ENCODE measurements around the gene SRM.
"Not testable (repeated sequence)": the region's sequence is repeated elsewhere in the genome, so short reads cannot be mapped to it uniquely, and the experiment has no call there.

Gene SRM

GRCh38 chr1:11099310-11100148 lies 39.7 kb upstream of the SRM start, which contains the start of gene EXOSC10:
Gene EXOSC10 (minus strand): TSS chr1:11099869. CDS start chr1:11099831, 38 bp downstream.
- in situ Hi-C loops (cut with MboI; ENCODE audit: low pct_unique_long_range_greater_than_20kb, low sequenced_read_pairs, unreplicated experiment) = no loop called here
- peak; percentile 96 for DNase-seq (ENCODE audit: low spot score)
- no peak for TF ChIP-seq CTCF (IDR thresholded peaks at IDR 0.05; ENCODE audit: extremely low read depth, insufficient read depth, missing control alignments)

- in situ Hi-C loops (cut with MboI; ENCODE audit: low pct_unique_long_range_greater_than_20kb, low sequenced_read_pairs, unreplicated experiment) = no loop called here
- no peak for TF ChIP-seq CTCF (IDR thresholded peaks at IDR 0.05; ENCODE audit: extremely low read depth, insufficient read depth, missing control alignments)
- DNase-seq (ENCODE audit: low spot score) = no peak
These were observed 39.1 kb upstream of the SRM start for GRCh38 chr1:11098931-11099309.

- in situ Hi-C loops (cut with MboI; ENCODE audit: low pct_unique_long_range_greater_than_20kb, low sequenced_read_pairs, unreplicated experiment) = not testable (repeated sequence)
These were observed 24.0 kb upstream of the SRM start for GRCh38 chr1:11083784-11084183.

GRCh38 chr1:11080931-11081330 lies 21.1 kb upstream of the SRM start:
- DNase-seq (ENCODE audit: low spot score) = no peak
- TF ChIP-seq CTCF (IDR thresholded peaks at IDR 0.05; ENCODE audit: extremely low read depth, insufficient read depth, missing control alignments) = no peak
- in situ Hi-C loops (cut with MboI; ENCODE audit: low pct_unique_long_range_greater_than_20kb, low sequenced_read_pairs, unreplicated experiment) = no loop called here

More at GRCh38 chr1:11083784-11084183, 24.0 kb upstream of the SRM start:
- DNase-seq (ENCODE audit: low spot score) = not testable (repeated sequence)

GRCh38 chr1:11078631-11079030 lies 18.8 kb upstream of the SRM start:
- in situ Hi-C loops (cut with MboI; ENCODE audit: low pct_unique_long_range_greater_than_20kb, low sequenced_read_pairs, unreplicated experiment) = no loop called here
- DNase-seq (ENCODE audit: low spot score) = no peak
- no peak for TF ChIP-seq CTCF (IDR thresholded peaks at IDR 0.05; ENCODE audit: extremely low read depth, insufficient read depth, missing control alignments)

GRCh38 chr1:11073398-11073797 lies 13.6 kb upstream of the SRM start:
- in situ Hi-C loops (cut with MboI; ENCODE audit: low pct_unique_long_range_greater_than_20kb, low sequenced_read_pairs, unreplicated experiment) = not testable (repeated sequence)
- DNase-seq (ENCODE audit: low spot score) = peak; percentile 69

GRCh38 chr1:11072216-11072917 lies 12.5 kb upstream of the SRM start:
- TF ChIP-seq CTCF (IDR thresholded peaks at IDR 0.05; ENCODE audit: extremely low read depth, insufficient read depth, missing control alignments) = peak; percentile 53
- DNase-seq (ENCODE audit: low spot score) = peak; percentile 76
- in situ Hi-C loops (cut with MboI; ENCODE audit: low pct_unique_long_range_greater_than_20kb, low sequenced_read_pairs, unreplicated experiment) = no loop called here

Data from GM13977 (cell line).